ENCODE data around the gene ATG14. TPM values are rescaled to one million over a fixed set of nuclear protein-coding genes. Genes with fewer than 3 reads are reported as not detected.

ATG14 gene
- total and polyA plus RNA-seq, 8 donors = 7.1 to 25.6 (median 23.3) TPM

DNA sequence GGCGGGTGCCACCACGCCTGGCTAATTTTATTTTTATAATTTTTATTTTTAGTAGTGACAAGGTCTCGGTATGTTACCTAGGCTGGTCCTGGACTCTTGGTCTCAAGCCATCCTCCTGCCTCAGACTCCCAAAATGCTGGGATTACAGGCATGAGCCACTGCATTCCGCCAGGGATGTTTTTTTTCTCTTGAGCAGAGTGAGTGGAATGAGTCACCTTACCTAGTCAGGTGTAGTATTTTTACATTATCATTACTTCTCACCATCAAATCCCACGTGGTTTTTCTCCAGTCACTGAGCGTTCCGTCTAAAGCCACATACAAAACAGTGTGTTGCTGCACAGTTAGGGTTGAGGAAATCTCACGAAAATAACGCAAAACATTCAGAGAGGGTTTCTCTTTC is 29.7 kb upstream of the ATG14 start:
- Histone ChIP-seq H3K27me3 (peaks cover 0 to 41% of the 10 kb centered on the region in 2 donors), H3K4me1 (no peaks in the 10 kb centered on the region), H3K4me3 (no peak overlapping the region), H3K36me3 (no peaks in the 10 kb centered on the region), H3K9me3 (no peaks in the 10 kb centered on the region), H3K27ac (no peak overlapping the region)
- intact Hi-C loops (cut with DNase I) = no loop called here
- ATAC-seq (no peak), DNase-seq (no peak)
- TF ChIP-seq, protein P1, sequence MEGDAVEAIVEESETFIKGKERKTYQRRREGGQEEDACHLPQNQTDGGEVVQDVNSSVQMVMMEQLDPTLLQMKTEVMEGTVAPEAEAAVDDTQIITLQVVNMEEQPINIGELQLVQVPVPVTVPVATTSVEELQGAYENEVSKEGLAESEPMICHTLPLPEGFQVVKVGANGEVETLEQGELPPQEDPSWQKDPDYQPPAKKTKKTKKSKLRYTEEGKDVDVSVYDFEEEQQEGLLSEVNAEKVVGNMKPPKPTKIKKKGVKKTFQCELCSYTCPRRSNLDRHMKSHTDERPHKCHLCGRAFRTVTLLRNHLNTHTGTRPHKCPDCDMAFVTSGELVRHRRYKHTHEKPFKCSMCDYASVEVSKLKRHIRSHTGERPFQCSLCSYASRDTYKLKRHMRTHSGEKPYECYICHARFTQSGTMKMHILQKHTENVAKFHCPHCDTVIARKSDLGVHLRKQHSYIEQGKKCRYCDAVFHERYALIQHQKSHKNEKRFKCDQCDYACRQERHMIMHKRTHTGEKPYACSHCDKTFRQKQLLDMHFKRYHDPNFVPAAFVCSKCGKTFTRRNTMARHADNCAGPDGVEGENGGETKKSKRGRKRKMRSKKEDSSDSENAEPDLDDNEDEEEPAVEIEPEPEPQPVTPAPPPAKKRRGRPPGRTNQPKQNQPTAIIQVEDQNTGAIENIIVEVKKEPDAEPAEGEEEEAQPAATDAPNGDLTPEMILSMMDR (IDR thresholded peaks at IDR 0.05) = no peak

DNA sequence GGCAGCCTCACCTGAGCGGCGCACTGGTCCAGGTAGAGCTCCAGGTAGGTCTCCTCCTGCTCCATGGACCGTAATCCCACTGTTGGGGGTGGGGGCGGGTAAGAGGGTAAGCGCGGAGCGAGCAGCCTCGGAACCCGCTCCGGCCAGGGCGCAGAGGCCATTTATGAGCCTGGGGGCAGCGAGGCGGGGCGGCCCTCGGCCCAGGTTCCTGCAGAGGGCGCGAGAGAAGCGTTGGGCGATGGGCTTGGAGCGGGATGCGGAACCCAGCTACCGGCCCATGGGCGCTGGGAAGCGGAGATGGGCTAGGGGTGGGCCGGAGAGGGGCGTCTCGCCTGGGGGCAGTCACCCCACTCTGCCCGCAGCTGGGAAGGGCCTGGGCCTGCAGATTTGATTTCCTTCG is 28.8 kb upstream of the ATG14 start, which contains the start of gene TBPL2:
Gene TBPL2 (minus strand): TSS at position 232 of the 400 bp plus-strand sequence. CDS start 167 bp downstream, at position 65.
- peaks cover 0 to 41% of the 10 kb centered on the region in 2 donors for H3K27me3 ChIP-seq
- H3K27ac ChIP-seq = no peak within 1 kb of the TSS
- H3K9me3 ChIP-seq = no peaks in the 10 kb centered on the region
- intact Hi-C loops (cut with DNase I) = no loop called here
- DNase-seq (no peak), ATAC-seq (no peak)
- H3K36me3 ChIP-seq = no peaks in the 10 kb centered on the region
- TF ChIP-seq, protein P1 (IDR thresholded peaks at IDR 0.05) = no peak
- H3K4me1 ChIP-seq = no peaks in the 10 kb centered on the region
- H3K4me3 ChIP-seq = no peak within 1 kb of the TSS

DNA sequence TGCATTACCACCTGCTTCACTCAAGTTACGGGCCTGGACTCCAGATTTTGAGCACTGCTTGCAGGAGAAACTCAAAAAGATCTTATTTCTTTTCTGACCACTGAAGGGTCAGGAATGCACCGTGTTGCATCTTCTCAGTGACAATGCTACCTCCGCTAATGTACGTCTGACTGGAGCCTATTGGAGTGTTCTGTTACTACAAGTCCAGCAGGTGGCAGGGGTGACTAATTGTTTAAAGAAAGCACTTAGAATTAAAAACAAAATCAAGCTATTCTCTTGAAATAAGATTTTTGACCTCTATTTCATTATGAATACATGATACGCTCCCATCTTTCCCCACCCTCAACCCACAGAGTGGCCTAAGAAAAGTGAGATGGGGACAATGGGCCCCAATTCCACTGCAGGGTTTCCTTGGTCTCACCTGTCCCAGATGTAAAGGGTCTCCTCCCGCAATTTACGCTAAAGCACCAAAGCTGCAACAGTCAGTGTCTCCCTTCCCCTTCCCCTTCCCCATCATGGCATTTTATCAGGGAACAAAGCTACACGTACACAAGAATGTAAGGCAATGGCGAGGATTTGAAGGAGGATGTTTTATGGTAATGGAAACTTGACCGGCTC is 26.5 kb upstream of the ATG14 start:
- H3K9me3 ChIP-seq = no peaks in the 10 kb centered on the region
- TF ChIP-seq, protein P1 (IDR thresholded peaks at IDR 0.05) = no peak
- no peaks in the 10 kb centered on the region for H3K36me3 ChIP-seq
- H3K4me1 ChIP-seq = no peaks in the 10 kb centered on the region
- peak; percentile 68 for ATAC-seq
- intact Hi-C loops (cut with DNase I) = no loop called here
- DNase-seq = peak in 1 of 4 donors; percentile 26
- no peak overlapping the region for H3K27ac ChIP-seq
- peaks cover 0 to 41% of the 10 kb centered on the region in 2 donors for H3K27me3 ChIP-seq
- no peak overlapping the region for H3K4me3 ChIP-seq

DNA sequence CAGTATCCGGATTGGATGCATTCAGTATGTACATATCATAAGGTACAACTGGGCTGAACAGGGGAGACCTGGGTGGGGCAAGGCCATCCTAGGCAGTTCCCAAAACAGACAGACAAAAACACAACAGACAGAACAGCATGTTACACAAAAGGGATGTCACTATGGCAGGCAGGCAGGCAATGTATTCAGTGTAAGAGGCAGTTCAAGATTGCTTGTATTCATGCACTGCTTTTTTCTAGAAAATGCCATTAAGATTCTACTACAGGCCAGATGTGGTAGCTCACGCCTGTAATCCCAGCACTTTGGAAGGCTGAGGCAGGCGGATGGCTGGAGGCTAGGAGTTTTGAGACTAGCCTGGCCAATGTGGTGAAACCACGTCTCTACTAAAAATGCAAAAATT is 25.3 kb upstream of the ATG14 start:
- Histone ChIP-seq H3K9me3 (no peaks in the 10 kb centered on the region), H3K4me3 (no peak overlapping the region), H3K36me3 (no peaks in the 10 kb centered on the region), H3K27ac (no peak overlapping the region), H3K27me3 (peaks cover 0 to 41% of the 10 kb centered on the region in 2 donors), H3K4me1 (no peaks in the 10 kb centered on the region)
- DNase-seq (no peak), ATAC-seq (no peak)
- TF ChIP-seq, protein P1 (IDR thresholded peaks at IDR 0.05) = no peak
- intact Hi-C loops (cut with DNase I) = no loop called here

DNA sequence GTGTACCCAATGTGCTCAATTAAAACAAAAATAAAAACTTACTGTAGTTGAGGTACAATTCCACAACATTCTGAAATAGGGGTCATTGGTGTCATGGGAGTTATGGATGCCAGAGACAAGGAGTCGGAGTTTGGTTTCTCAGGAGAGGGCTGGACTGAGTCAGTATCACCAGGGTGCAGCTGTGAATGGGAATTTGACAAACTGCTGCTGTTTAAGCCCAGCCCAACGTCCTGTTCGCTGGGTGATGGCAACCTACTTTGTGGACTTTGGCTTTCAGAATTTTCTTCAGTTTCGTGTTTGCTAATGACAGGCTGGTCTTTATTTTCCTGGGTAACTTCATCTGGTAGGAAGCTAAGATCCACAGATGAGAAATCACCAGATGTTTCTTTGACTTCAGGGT is 24.9 kb upstream of the ATG14 start:
- Histone ChIP-seq H3K36me3 (no peaks in the 10 kb centered on the region), H3K4me3 (no peak overlapping the region), H3K9me3 (no peaks in the 10 kb centered on the region), H3K27me3 (peaks cover 0 to 41% of the 10 kb centered on the region in 2 donors), H3K27ac (no peak overlapping the region), H3K4me1 (no peaks in the 10 kb centered on the region)
- intact Hi-C loops (cut with DNase I) = no loop called here
- no peak for ATAC-seq
- TF ChIP-seq, protein P1 (IDR thresholded peaks at IDR 0.05) = no peak
- DNase-seq = no peak

Measured in left lung (tissue), 10 donors.